Fibroblast of lung (primary cell): ENCODE data around the gene PDE4DIP.
"Not testable (repeated sequence)": the region's sequence is repeated elsewhere in the genome, so short reads cannot be mapped to it uniquely, and the experiment has no call there.

Experiments used
- EZH2 ChIP-seq: IDR thresholded peaks from 2 replicates; pipeline ENCODE4 v1.5.1; 2012; ENCODE audit warnings: low read length, control low read depth, mild to moderate bottlenecking; ENCODE audit errors: missing control alignments
- TF ChIP-seq, protein P1 (sequence below), 2 donors: IDR thresholded peaks in 1 of 2; conservative IDR thresholded peaks in 1 of 2; 1 replicate in 1 of 2; 2 replicates in 1 of 2; pipeline ENCODE4 v1.5.1; 2011 to 2012; ENCODE audit warnings: low read length in 2 of 2, control low read depth in 1 of 2, inconsistent platforms in 1 of 2, low read depth in 1 of 2, mild to moderate bottlenecking in 1 of 2

GRCh38 chr1:149043056-149043455, 198.8 kb downstream of the PDE4DIP start:
- TF ChIP-seq, protein P1, sequence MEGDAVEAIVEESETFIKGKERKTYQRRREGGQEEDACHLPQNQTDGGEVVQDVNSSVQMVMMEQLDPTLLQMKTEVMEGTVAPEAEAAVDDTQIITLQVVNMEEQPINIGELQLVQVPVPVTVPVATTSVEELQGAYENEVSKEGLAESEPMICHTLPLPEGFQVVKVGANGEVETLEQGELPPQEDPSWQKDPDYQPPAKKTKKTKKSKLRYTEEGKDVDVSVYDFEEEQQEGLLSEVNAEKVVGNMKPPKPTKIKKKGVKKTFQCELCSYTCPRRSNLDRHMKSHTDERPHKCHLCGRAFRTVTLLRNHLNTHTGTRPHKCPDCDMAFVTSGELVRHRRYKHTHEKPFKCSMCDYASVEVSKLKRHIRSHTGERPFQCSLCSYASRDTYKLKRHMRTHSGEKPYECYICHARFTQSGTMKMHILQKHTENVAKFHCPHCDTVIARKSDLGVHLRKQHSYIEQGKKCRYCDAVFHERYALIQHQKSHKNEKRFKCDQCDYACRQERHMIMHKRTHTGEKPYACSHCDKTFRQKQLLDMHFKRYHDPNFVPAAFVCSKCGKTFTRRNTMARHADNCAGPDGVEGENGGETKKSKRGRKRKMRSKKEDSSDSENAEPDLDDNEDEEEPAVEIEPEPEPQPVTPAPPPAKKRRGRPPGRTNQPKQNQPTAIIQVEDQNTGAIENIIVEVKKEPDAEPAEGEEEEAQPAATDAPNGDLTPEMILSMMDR (conservative IDR thresholded peaks at IDR 0.05 in 1 of 2, IDR thresholded peaks at IDR 0.05 in 1 of 2; ENCODE audit: low read depth in 1 of 2, low read length in 2 of 2): not testable (repeated sequence)
- not testable (repeated sequence) for TF ChIP-seq EZH2
